GM21515 (cell line): Measurements from ENCODE around the gene NAXD.
A peak's percentile ranks its signal among the peaks of the same experiment; 100 is the strongest.
"Not testable (repeated sequence)": the region's sequence is repeated elsewhere in the genome, so short reads cannot be mapped to it uniquely, and the experiment has no call there.

Source experiments
- ATAC-seq: cut with Tn5 transposase; IDR thresholded peaks from one replicate; pipeline ENCODE4 v1.9.1; 2021; ENCODE audit not compliant: unreplicated experiment

Gene NAXD

GRCh38 chr13:110593430-110594130 lies 21.8 kb upstream of the NAXD start:
- ATAC-seq: peak; percentile 93

DNA sequence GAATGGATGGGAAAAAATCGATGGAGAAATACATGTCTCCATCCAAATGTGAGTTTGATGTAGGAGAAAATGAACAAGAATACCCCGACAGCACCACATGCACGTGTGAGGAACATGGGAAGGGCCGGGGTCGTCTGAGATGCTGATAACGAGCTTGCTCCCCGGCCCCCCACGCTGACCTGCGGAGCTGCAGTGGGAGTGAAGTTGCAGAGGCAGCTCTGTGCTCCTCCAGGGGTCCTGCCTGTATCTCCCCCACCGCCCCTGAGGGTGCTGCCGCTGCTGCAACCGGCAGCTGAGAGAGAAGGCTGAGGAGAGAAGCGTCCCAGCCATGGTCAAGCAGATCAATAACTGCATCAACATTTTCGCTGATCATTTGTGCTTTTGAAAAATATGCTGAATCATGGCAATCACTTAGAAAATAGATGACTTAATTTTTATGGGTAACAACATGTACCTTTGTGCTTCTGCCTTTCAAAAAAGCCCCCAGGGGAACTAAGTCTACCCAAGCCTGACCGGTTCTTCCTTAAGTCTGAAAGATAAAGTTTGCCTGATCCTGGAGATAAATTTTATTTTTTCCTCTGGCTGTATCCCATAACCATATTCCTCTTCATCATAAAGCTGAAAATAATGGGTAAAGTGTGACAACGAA lies 18.2 kb upstream of the NAXD start:
- no peak for ATAC-seq

DNA sequence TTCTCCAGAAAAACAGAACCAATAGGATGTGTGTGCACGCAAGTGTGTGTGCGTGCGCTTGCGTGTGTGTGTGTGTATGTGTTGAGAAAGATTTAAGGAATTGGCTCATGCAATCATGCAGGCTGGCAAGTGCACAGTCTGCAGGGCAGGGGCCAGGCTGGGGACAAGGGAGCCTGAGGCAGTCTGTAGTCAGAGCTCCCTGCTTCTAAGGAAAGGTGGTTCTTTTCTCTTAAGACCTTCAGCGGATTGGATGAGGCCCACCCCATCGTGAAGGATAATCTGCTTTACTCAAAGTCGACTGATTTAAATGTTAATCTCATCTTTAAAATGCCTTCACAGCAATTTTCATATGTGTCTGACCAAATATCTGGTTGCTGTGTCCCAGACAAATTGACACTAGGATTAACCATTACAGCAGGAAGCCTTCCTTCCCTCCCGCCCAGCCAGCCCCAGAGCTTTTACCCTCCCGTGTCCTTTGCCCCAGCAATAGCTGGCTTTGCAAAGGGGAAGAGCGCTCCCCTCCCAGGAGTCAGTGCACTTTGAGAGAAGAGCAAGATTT lies 15.0 kb upstream of the NAXD start:
- ATAC-seq: no peak

- ATAC-seq: no peak
These were observed 14.4 kb upstream of the NAXD start for GRCh38 chr13:110600980-110601379.

DNA sequence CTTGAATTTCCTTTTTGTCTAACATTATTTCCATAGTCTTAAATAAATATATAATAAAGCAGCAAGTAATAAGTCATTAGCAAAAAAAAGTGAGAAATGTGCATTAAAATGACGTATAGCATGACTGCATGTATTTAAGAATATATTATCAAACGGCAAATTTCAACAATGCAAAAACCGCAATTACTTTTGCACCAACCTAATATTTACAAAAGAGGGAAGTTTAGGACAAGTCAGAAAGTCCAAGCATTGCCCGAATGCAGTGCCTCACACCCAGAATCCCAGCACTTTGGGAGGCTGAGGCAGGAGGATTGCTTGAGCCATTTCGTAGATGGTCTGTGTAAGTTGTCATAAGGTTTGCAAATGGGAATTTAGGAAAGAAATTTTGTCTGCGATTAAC lies 10.2 kb upstream of the NAXD start:
- ATAC-seq: no peak

DNA sequence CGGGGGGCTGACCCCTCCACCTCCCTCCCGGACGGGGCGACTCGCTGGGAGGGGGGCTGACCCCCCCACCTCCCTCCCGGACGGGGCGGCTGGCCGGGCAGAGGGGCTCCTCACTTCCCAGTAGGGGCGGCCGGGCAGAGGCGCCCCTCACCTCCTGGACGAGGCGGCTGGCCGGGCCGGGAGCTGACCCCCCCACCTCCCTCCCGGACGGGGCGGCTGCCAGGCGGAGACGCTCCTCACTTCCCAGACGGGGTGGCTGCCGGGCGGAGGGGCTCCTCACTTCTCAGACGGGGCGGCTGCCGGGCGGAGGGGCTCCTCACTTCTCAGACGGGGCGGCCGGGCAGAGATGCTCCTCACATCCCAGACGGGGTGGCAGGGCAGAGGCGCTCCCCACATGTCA lies 9.1 kb upstream of the NAXD start:
- not testable (repeated sequence) for ATAC-seq

- ATAC-seq: no peak
These were observed 7.6 kb upstream of the NAXD start for GRCh38 chr13:110607675-110608224.

- peak; percentile 50 for ATAC-seq
These were observed 4.3 kb upstream of the NAXD start for GRCh38 chr13:110610955-110611595.

DNA sequence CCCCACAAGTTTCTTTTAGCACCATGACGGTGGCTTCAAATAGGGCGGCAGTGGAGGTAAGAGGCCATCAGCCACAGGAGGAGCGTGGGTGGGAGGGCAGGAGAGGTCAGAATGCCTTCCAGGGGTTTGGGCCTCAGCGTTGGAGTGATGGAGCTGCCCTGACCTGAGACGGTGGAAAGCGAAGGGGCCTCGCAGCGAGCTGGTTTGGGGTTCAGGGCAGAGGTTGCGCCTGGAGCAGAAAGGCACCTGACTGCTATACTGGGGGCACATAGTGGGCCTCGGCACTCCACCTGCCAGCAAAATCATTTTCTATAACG lies 382 bp upstream of the NAXD start:
- no peak for ATAC-seq

- peak; percentile 46 for ATAC-seq
These were observed 1.1 kb downstream of the NAXD start for GRCh38 chr13:110616103-110617101.

DNA sequence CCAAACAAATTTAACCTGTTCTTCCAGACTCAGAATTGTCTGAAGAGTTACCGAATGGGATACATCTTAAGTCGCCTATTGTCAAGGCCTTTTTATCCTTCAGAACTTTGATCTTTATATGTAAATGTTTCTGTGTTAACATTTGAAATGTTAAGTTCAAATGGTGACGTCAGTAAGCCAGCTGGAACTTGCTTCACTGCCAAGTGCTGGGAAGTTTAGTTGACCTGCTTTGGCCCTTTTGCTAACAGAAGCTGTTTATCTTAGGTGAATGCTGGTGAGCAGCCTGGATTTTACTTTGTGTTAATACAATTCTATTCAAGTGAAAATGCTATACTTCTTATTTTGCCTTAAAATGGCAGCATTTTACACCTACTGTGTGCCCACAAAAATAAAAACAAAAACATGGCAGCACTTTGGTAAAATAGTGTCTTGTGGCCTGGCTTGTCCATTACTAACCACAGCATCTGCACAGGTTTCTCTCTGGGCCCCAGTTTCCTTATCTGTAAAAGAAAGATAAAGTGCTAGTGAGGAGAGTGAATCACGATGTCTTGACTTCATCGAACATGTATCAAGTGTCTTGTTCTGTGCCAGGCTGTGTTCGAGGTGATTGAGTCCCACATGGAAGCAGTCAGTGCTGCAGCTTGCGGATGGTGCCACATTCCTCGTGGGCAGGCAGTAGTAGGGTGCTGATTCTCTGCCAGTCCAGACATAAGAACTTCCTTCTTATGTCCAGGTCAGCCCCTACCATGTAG lies 2.2 kb downstream of the NAXD start:
- ATAC-seq: no peak

DNA sequence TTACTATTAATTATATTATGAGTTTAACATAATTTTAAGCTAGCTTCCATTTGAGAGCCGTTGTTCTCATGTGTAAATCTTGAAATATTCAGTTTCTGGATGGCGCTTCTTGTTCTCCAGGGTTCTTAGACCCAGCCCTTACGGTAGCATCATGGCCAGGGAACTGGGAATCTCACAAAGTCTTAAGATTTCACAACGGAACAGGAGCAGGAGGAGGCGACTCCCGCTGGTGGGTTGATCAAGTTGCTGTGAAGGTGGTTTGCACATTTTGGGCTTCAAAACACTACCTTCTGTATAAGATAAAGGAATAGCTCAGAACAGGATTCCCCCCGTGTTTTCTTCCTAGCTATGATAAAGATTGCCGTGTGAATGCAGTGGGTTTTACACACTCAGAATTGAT lies 2.8 kb downstream of the NAXD start:
- ATAC-seq: no peak

- ATAC-seq: no peak
These were observed 3.4 kb downstream of the NAXD start for GRCh38 chr13:110618780-110619179.

DNA sequence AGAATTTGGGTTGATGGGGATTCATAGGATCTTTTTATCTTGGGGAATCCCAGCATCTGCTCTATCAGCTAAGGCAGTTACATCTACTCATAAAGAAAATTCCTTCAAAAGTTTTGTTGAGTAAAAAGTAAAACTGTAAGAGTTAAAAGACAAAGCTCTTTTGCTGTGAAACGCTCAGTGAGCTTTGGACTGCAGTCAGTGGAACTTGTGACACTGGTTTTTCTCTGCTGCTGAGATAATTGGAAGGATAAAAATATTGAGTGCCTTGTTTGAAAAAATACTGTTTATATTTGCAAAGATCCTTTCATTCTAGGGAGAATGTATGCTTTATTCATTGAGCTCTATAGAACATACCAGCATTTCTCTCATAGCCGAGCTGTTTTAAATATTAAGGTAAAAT lies 5.3 kb downstream of the NAXD start:
- no peak for ATAC-seq

GRCh38 chr13:110624766-110625756 lies 9.7 kb downstream of the NAXD start:
- ATAC-seq: no peak

DNA sequence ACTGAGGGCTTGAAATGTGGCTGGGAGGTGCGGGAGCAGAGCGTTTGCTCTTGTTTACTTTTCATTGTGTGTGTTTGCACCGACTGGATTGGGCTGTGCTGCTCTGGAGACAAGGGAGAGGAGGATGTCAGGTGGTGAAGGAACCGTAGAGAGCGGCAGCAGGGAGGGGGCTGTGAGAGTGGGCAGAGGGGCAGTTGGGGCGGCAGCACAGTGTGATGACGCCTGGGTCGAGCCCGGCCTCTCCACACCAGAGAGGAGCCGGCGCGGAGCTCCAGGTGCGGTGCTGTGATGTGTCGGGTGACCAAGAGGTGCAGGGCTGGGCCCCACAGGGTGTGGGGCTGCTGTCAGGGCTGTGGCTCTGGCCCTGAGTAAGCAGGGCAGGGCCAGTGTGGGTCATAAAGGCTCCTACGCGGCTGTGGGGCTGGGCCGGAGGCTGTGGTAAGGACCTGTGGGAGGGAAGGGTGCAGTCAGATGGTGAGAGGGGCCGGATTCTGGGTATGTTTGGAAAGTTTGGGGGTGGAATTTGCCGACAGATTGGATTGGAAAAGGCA lies 10.5 kb downstream of the NAXD start:
- ATAC-seq: no peak

DNA sequence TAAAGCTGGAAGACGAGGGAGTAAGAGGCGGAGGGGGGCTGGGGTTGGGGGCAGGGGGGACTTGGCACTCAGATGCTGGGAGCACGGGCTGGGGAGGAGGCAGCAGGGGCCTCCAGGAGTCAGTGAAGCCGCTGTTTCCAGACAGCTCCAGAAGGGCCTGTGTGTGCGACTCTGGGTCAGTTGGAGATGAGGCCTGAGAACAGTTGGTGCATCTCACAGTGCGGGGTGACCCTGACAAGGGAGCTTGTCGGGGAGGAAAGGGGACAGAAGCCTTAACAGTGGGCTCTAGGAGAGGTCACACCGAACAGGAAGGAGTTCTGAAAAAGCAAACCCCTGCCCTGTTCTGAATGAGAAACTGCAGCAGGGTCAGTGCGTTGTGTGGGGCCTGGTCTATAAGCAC lies 11.2 kb downstream of the NAXD start:
- no peak for ATAC-seq

DNA sequence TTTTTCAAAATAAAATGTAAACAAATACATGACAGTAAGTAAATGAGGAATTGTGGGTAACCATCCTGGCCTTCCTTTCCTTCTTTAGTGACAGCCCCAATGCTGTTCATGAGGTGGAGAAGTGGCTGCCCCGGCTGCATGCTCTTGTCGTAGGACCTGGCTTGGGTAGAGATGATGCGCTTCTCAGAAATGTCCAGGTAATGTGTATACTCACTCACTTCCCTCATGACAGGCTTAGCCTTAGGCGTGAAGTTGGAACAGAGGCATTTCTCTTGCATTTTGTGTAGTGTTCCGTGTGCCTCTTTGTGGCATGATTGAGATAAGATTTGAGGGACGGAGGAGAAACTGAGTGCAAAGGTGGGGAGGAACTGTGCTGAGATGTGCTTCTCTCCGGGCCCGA lies 12.0 kb downstream of the NAXD start:
- ATAC-seq: no peak
